Ramos (cell line): ENCODE results near the gene PRSS21.

ENCODE experiments used
- in situ Hi-C: fragments of 300-500 bp; cut with MboI; formaldehyde crosslinking; loops from one replicate; pipeline ENCODE4 v1.14.3; 2022; ENCODE audit warnings: low sequenced_read_pairs; ENCODE audit not compliant: unreplicated experiment

Gene PRSS21

GRCh38 chr16:2799859-2800226 lies 17.2 kb upstream of the PRSS21 start:
- in situ Hi-C loops, result no loop called here

- in situ Hi-C loops, result no loop called here
Observed at GRCh38 chr16:2803545-2804195, 13.4 kb upstream of the PRSS21 start.

- in situ Hi-C loops, result no loop called here
Observed at GRCh38 chr16:2804728-2805127, 12.3 kb upstream of the PRSS21 start.

GRCh38 chr16:2806286-2806685 lies 10.8 kb upstream of the PRSS21 start:
- in situ Hi-C loops, result no loop called here

- in situ Hi-C loops, result no loop called here
Observed at GRCh38 chr16:2808181-2808580, 8.9 kb upstream of the PRSS21 start.

GRCh38 chr16:2809149-2809760 lies 7.8 kb upstream of the PRSS21 start:
- in situ Hi-C loops, result no loop called here

GRCh38 chr16:2810651-2811050 lies 6.4 kb upstream of the PRSS21 start:
- in situ Hi-C loops, result no loop called here

- in situ Hi-C loops, result no loop called here
Observed at GRCh38 chr16:2811703-2812471, 5.2 kb upstream of the PRSS21 start.

- in situ Hi-C loops, result no loop called here
Observed at GRCh38 chr16:2813771-2814221, 3.2 kb upstream of the PRSS21 start.

- in situ Hi-C loops, result no loop called here
Observed at GRCh38 chr16:2814551-2815298, 2.3 kb upstream of the PRSS21 start.

GRCh38 chr16:2815299-2815771 lies 1.7 kb upstream of the PRSS21 start:
- in situ Hi-C loops, result no loop called here

- in situ Hi-C loops, result no loop called here
Observed at GRCh38 chr16:2817340-2818271, 569 bp downstream of the PRSS21 start.

- in situ Hi-C loops, result no loop called here
Observed at GRCh38 chr16:2818272-2818876, 1.3 kb downstream of the PRSS21 start.

- in situ Hi-C loops, result no loop called here
Observed at GRCh38 chr16:2819179-2819938, 2.3 kb downstream of the PRSS21 start.

GRCh38 chr16:2819939-2820835 lies 3.1 kb downstream of the PRSS21 start:
- in situ Hi-C loops, result no loop called here

GRCh38 chr16:2820836-2821486 lies 3.9 kb downstream of the PRSS21 start:
- in situ Hi-C loops, result no loop called here
